HG03095 (cell line): Measurements from ENCODE around the gene FAM107B.

Experiments used
- ATAC-seq: cut with Tn5 transposase; IDR thresholded peaks from one replicate; pipeline ENCODE4 v1.9.1; 2021; ENCODE audit warnings: moderate library complexity; ENCODE audit not compliant: unreplicated experiment

Gene FAM107B

GRCh38 chr10:14513123-14513522 lies 261.6 kb downstream of the FAM107B start:
- ATAC-seq = no peak

DNA sequence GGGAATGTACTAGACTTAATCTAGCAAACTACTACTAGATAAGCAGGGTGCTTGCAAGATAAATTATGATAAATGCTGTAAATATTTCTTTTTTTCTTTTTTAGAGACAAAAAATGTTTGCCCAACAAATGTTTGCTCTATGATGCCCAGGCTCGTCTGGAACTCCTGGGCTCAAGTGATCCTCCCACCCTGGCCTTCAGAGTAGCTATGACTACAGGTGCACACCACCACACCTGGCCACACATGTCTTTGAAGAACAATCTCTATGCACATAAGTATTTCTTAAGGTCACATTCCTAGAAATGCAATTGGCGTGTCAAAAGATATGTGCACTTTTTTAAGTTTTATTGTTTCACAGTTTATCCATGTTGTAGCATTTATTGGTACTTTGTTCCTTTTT lies 264.4 kb downstream of the FAM107B start:
- ATAC-seq = no peak

DNA sequence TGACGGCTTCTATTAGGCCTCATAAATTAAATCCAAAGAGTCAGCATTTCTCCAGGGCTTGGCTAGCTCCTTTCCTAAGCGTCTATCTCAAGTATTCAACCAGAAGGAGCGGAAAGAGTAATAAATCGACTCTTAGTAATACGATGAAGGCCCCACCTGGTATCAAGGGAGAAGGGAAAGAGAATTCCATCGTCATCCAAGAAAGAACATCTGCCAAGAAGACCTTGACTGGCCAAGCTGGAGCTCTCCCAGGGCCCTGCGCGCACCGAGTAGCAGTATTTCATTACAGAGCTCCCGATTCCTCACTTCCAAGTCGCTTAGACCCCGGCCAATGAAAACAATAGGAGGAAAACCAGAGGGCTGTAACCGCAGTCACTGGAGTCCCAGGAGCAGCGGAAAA lies 266.0 kb downstream of the FAM107B start:
- ATAC-seq = no peak

DNA sequence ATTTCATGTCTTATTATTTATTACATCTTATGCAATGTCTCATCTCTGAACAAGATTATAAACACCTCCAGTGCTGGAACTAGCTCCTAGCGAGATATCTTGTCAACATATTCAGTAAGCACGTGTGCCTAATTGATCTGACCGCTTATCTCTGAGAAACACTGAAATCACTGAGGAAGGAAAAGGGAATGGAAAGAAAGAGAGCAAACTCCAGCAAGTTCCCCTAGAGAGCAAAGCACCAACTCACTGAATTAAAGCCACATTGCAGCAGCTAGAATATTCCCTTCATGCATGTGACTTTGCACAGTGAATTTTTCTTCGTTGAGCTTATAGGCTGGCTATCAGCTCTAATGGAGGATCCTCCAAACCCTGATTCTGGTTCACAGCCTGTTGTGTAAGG lies 266.9 kb downstream of the FAM107B start:
- ATAC-seq = no peak

GRCh38 chr10:14507176-14507575 lies 267.5 kb downstream of the FAM107B start:
- ATAC-seq = no peak

DNA sequence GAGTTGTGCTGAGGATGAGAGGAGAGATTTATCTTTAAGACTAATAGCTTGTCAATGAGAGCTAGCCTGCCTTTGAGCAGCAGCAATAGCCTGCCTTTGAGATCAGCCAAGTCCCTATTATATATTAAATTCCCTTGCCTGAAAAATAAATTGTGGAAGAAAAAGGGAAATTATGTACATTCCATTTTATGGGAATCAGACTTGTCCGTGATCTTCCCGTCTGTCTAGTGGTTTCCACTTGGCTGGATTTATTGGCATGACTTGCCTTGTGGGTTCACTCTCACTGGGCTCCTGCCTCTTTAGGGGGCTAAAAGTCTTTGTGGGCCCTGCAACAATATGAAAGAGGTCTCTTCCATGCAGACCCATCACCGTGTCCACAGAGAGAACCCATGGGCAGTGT lies 272.3 kb downstream of the FAM107B start:
- no peak for ATAC-seq

GRCh38 chr10:14500172-14500765 lies 274.4 kb downstream of the FAM107B start:
- no peak for ATAC-seq

- ATAC-seq = no peak
These were observed 275.1 kb downstream of the FAM107B start for GRCh38 chr10:14499601-14499904.

GRCh38 chr10:14498326-14498725 lies 276.4 kb downstream of the FAM107B start:
- ATAC-seq = no peak

DNA sequence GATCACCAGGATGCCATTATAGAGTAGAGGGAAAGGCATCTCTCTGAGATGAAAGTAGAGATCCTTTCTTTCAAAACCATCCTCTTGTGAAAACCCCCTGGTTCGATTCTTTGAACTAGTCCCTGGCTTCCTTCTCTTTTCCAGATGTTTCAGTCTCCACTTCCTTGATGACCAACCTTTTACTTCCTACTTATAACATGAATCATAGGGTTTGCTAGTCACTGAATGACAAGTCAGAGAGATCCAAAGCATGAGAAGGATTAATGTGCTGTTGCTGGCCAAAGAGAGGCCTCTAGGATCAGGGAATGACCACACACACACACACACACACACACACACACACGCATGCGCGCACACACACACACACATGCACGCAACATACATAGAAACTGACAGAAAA lies 282.9 kb downstream of the FAM107B start:
- no peak for ATAC-seq

GRCh38 chr10:14489522-14490177 lies 285.0 kb downstream of the FAM107B start:
- no peak for ATAC-seq

DNA sequence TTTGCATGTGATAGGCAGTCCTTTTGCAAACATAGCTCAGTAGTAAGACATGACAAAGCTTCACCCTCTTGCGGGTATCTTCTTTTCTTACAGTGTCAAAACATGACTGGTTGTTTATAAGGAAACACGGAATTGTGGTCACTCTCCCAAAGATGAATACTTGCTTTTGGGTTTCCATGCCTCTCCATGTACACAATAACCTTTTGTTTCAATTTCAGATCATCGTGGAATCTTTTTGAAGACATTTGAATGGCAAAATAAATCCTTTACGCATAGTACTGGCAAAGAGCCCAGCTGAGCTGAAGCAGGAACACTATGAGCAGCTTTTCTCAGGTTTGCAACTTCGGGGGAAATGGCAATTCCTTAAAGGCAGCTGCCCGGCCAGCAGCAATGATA lies 287.2 kb downstream of the FAM107B start:
- ATAC-seq = no peak

- ATAC-seq = no peak
These were observed 287.8 kb downstream of the FAM107B start for GRCh38 chr10:14486777-14487487.

- ATAC-seq = no peak
These were observed 288.7 kb downstream of the FAM107B start for GRCh38 chr10:14485986-14486385.

GRCh38 chr10:14483417-14483816 lies 291.3 kb downstream of the FAM107B start:
- ATAC-seq = no peak

DNA sequence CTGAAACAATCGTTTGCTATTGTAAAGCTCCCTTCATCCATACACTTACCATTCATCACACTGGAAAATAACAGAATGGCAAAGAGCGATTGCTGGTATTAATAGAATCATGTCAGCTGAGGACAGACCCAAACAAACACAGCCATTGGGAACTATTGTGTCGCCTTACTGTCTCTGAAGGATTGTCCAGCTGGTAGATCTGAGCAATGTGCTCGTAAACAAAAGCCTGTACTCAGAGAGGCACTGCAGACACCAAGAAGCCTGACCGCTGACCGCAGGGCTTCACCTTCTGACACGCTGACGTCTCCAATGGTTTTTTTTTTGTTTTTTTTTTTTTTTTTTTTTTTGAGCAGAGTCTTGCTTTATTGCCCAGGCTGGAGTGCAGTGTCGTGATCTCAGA lies 292.9 kb downstream of the FAM107B start:
- ATAC-seq = no peak

DNA sequence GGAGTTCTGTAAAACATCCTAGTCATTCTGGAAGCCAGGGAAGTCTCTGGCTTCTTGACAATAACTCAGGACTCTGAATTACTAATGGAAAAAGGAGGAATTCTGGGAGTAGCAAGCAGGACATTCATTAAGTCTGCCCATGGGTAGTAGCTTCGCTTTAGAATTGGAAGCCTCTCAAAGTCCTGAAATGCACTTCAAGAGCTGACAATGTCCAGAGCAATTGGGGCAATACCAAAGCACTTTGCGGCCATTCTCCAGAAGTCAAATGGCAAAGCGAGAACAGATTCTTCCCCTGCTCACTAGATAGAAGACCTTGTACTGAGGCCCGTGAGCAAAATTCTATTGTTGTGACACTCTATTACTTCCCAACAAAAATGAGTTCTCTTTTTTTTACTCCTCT lies 293.7 kb downstream of the FAM107B start:
- no peak for ATAC-seq

DNA sequence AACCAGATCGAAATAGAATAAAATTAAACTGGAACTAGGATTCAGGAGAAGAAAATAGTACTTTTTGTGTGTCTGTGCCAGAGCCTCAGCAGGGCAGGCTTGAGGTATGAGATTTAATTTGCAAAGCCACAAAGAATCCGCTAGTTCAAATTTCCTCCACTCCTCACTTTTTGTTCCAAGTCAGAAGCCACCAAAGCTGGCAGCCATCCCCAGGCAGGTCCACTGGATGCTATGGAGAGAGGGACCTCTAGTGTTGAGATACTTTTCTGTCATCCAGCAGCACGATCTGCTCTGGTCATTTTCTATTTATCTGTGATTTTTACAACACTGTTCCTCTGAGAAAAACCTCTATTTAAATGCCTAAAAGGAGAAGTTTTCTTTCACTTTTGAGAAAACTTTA lies 296.1 kb downstream of the FAM107B start:
- ATAC-seq = no peak

- ATAC-seq = no peak
These were observed 296.5 kb downstream of the FAM107B start for GRCh38 chr10:14478201-14478600.

DNA sequence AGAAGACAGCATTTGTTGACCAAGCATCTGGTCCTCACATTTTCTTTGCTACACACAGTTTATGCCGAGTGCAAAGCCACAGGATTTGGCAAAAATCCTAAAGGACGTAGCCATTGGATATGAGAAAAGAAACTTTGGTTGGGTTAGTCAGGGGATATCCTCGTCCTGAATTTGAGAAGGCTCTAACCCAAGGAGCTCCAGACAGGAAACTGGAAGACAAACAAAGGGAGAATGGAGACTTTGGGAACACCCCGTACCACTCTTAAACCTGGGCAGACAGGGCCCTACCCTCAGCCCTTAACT lies 297.3 kb downstream of the FAM107B start:
- ATAC-seq = no peak

DNA sequence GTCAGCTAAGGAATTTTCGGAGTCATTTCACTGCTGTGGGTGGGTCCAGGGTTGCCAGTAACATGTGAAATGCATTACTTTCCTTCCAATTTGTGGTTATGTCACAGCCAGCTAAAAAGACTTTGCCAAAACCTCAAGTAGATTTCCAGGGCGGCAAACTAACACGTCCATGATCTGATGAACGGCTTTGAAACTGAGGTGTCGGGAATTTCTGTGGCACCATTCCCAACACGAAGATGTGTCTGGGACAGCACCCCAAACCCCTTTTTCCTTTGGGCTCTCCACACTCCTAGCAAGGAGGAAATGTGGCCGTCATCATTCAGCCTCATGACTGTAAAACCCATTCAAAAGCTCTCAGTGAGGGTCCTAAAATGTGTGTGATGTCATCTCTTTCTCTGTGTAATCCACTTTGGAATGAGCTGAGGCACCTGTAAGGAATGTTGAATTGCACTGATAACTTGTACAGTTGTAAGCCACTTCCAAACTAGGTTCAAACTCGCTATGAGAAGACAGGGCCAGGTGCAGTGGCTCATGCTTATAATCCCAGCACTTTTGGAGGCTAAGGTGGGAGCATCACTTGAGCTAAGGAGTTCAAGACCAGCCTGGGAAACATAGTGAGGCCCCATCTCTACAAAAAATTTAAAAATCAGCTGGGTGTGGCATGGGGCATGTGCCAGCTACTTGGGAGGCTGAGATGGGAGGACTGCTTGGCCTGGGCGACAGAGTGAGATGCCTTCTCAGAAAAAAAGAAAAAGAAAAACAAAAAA lies 297.9 kb downstream of the FAM107B start:
- ATAC-seq = no peak

DNA sequence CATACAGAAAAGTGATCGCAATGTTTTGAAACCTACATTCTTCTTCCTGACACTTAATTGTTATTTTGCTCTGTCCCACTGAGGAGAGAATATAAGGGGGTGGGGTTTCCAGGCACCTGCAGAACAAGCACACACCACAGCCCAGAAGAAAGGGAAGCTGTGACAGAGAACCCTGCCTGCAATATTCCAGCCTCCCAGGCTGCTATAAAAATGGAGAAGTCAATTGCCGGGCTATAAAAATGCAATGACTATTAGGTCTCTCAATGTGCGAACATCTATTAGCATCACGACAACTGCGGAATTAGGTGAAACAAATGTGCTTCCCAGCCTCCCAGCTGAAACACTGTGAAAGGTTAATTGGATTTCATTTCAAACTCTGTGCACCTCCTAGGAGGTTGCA lies 298.7 kb downstream of the FAM107B start:
- no peak for ATAC-seq
